Measurements from ENCODE around the gene TMEM86A. TPM values are rescaled to one million over a fixed set of nuclear protein-coding genes. Genes with fewer than 3 reads are reported as not detected.
A peak's percentile ranks its signal among the peaks of the same experiment; 100 is the strongest.

Gene TMEM86A
- total RNA-seq, 2 donors from 2014 or later = 6.2 to 6.9 TPM

DNA sequence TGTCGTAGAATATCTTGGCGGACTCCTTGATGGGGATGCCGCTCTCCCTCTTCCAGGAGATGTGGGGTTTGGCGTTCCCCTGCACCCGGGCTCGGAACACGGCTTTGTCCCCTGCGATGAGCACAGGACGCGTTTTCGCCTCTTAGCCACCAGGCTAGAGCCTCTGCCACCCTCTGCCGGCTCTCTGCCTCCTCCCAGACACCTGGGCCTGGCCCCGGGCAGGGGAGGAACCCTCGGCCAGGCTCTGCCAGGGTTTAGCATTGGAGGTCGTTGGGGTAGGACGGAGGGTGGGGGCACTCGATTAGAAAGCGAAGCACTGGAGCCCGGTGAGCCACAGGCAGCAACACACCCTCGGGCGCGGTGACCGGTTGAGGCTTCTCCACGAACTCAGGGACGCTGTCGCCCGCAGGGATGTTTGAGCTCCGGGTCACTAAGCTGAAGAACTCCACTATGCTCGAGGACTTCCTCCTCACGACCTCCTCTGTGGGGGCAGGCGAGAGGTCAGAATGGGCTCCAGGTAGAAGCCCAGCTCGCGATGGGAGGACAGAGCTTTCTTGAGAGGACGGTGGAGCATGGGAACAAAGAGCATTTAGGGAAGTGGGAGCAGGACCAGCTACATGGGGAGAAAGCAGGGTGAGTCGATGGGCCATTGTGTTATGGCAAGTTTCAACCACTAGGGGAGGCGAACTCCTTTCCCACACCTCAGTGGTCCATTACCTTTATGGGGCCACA lies 23.1 kb downstream of the TMEM86A start:
- WGBS, 2 experiments (ENCODE audit: insufficient coverage in 1 of 2, insufficient read length in 1 of 2) = 3% methylated on average over 13 to 35 of the region's 36 CpGs
- H3K4me3 Mint-ChIP-seq = peak overlapping the region; percentile 76
- Histone ChIP-seq H3K36me3 (ENCODE audit: control insufficient read depth, insufficient read depth, low read length) (no peaks in the 10 kb centered on the region), H3K9ac (ENCODE audit: extremely low read depth, low read length, poor library complexity, severe bottlenecking) (peak overlapping the region; percentile 53), H3K4me3 (ENCODE audit: low read length) (peak overlapping the region; percentile 87), H3K27ac (ENCODE audit: low read depth, low read length) (peak overlapping the region; percentile 41), H3K4me1 (ENCODE audit: control insufficient read depth, insufficient read depth, low read length) (no peaks in the 10 kb centered on the region), H3K27me3 (ENCODE audit: control insufficient read depth, insufficient read depth, low read length, poor library complexity, severe bottlenecking) (peaks cover 26% of the 10 kb centered on the region), H3K9me3 (ENCODE audit: control insufficient read depth, low read length) (no peaks in the 10 kb centered on the region)
- H3K36me3 Mint-ChIP-seq (ENCODE audit: low read depth) = no peaks in the 10 kb centered on the region
- peaks cover 38% of the 10 kb centered on the region for H3K27me3 Mint-ChIP-seq (ENCODE audit: insufficient read depth)
- no peaks in the 10 kb centered on the region for H3K9me3 Mint-ChIP-seq
- peak; percentile 92 for DNase-seq
- peak overlapping the region; percentile 65 for H3K27ac Mint-ChIP-seq
- TF ChIP-seq, protein P1, sequence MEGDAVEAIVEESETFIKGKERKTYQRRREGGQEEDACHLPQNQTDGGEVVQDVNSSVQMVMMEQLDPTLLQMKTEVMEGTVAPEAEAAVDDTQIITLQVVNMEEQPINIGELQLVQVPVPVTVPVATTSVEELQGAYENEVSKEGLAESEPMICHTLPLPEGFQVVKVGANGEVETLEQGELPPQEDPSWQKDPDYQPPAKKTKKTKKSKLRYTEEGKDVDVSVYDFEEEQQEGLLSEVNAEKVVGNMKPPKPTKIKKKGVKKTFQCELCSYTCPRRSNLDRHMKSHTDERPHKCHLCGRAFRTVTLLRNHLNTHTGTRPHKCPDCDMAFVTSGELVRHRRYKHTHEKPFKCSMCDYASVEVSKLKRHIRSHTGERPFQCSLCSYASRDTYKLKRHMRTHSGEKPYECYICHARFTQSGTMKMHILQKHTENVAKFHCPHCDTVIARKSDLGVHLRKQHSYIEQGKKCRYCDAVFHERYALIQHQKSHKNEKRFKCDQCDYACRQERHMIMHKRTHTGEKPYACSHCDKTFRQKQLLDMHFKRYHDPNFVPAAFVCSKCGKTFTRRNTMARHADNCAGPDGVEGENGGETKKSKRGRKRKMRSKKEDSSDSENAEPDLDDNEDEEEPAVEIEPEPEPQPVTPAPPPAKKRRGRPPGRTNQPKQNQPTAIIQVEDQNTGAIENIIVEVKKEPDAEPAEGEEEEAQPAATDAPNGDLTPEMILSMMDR (conservative IDR thresholded peaks at IDR 0.05) = peak; percentile 84
- H3K4me1 Mint-ChIP-seq = peaks cover 11% of the 10 kb centered on the region

DNA sequence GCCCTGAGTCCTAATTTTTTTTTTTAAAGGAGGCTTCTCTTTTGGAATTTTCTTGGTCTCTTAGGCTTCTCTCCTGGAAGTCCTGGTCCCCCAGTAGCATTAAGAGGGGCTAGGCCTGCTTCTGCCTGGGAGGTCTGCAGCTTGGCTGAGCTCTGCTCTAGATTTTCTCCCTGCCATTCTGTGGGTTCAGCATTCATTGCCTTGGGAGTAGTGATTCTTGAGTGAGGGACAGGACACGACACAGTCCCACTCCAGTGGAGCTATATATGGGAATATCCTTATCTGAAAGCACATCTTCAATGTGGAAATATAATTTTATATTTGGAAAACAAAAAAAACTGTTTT lies 23.7 kb downstream of the TMEM86A start:
- H3K27ac Mint-ChIP-seq = no peak overlapping the region
- no peaks in the 10 kb centered on the region for H3K36me3 Mint-ChIP-seq (ENCODE audit: low read depth)
- peak overlapping the region; percentile 76 for H3K4me3 Mint-ChIP-seq
- Histone ChIP-seq H3K27ac (ENCODE audit: low read depth, low read length) (no peak overlapping the region), H3K27me3 (ENCODE audit: control insufficient read depth, insufficient read depth, low read length, poor library complexity, severe bottlenecking) (peaks cover 20% of the 10 kb centered on the region), H3K4me1 (ENCODE audit: control insufficient read depth, insufficient read depth, low read length) (no peaks in the 10 kb centered on the region), H3K36me3 (ENCODE audit: control insufficient read depth, insufficient read depth, low read length) (no peaks in the 10 kb centered on the region), H3K9me3 (ENCODE audit: control insufficient read depth, low read length) (no peaks in the 10 kb centered on the region), H3K9ac (ENCODE audit: extremely low read depth, low read length, poor library complexity, severe bottlenecking) (no peak overlapping the region), H3K4me3 (ENCODE audit: low read length) (peak overlapping the region; percentile 87)
- H3K9me3 Mint-ChIP-seq = no peaks in the 10 kb centered on the region
- H3K4me1 Mint-ChIP-seq = peaks cover 11% of the 10 kb centered on the region
- no peak for DNase-seq
- TF ChIP-seq, protein P1 (conservative IDR thresholded peaks at IDR 0.05) = no peak
- 80% methylated on average over 1 of the region's 1 CpG; no CpG with 5 or more reads in 1 of the 2 experiments for WGBS, 2 experiments (ENCODE audit: insufficient coverage in 1 of 2, insufficient read length in 1 of 2)
- peaks cover 34% of the 10 kb centered on the region for H3K27me3 Mint-ChIP-seq (ENCODE audit: insufficient read depth)

DNA sequence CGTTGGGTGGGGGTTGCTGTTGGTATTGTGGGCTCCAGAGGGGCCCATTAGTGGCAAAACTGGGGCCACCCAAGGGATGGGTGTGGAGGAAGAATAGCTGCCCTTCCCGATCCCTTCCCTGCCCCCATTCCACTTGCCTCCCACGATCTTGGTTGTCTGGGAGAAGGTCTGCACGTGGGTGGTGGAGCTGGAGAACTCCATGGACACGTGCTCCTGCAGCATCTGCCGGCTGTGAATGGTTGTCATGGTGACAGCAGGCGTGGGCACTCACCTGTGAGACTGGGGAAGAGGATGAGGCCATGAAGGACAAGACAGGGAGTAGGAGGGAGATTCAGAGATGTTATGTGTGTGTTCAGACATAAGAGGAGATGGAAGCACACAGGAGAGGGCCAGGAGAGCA lies 25.4 kb downstream of the TMEM86A start:
- H3K27ac ChIP-seq (ENCODE audit: low read depth, low read length) = no peak overlapping the region
- Mint-ChIP-seq H3K36me3 (ENCODE audit: low read depth) (no peaks in the 10 kb centered on the region), H3K4me1 (peaks cover 17% of the 10 kb centered on the region), H3K27ac (no peak overlapping the region), H3K4me3 (no peak overlapping the region), H3K9me3 (no peaks in the 10 kb centered on the region), H3K27me3 (ENCODE audit: insufficient read depth) (peaks cover 23% of the 10 kb centered on the region)
- H3K9me3 ChIP-seq (ENCODE audit: control insufficient read depth, low read length) = no peaks in the 10 kb centered on the region
- no peaks in the 10 kb centered on the region for H3K36me3 ChIP-seq (ENCODE audit: control insufficient read depth, insufficient read depth, low read length)
- no peaks in the 10 kb centered on the region for H3K4me1 ChIP-seq (ENCODE audit: control insufficient read depth, insufficient read depth, low read length)
- WGBS, 2 experiments (ENCODE audit: insufficient coverage in 1 of 2, insufficient read length in 1 of 2) = 68 to 76% methylated on average over 3 to 7 of the region's 7 CpGs
- no peak for DNase-seq
- no peak overlapping the region for H3K4me3 ChIP-seq (ENCODE audit: low read length)
- peaks cover 4% of the 10 kb centered on the region for H3K27me3 ChIP-seq (ENCODE audit: control insufficient read depth, insufficient read depth, low read length, poor library complexity, severe bottlenecking)
- TF ChIP-seq, protein P1 (conservative IDR thresholded peaks at IDR 0.05) = no peak
- no peak overlapping the region for H3K9ac ChIP-seq (ENCODE audit: extremely low read depth, low read length, poor library complexity, severe bottlenecking)

All from endodermal cell (in vitro differentiated cells).